HG03439 (cell line): ENCODE measurements around the gene WNT5B.
"Not testable (repeated sequence)": the region's sequence is repeated elsewhere in the genome, so short reads cannot be mapped to it uniquely, and the experiment has no call there.

Experiments
- ATAC-seq: cut with Tn5 transposase; IDR thresholded peaks from one replicate; pipeline ENCODE4 v1.9.1; 2021; ENCODE audit warnings: mild to moderate bottlenecking, moderate library complexity; ENCODE audit not compliant: unreplicated experiment

The WNT5B gene

GRCh38 chr12:1681493-1681807 is 52.4 kb downstream of the WNT5B start:
- no peak for ATAC-seq

GRCh38 chr12:1688086-1688710 is 59.2 kb downstream of the WNT5B start:
- no peak for ATAC-seq

- peak; percentile 92 for ATAC-seq
Observed at GRCh38 chr12:1690578-1691122, 61.6 kb downstream of the WNT5B start, which contains the start of gene ADIPOR2. Gene ADIPOR2 (plus strand): TSS chr12:1691070. CDS start chr12:1754344, 63,274 bp downstream.

GRCh38 chr12:1691123-1692007 is 62.3 kb downstream of the WNT5B start:
- peak; percentile 41 for ATAC-seq

DNA sequence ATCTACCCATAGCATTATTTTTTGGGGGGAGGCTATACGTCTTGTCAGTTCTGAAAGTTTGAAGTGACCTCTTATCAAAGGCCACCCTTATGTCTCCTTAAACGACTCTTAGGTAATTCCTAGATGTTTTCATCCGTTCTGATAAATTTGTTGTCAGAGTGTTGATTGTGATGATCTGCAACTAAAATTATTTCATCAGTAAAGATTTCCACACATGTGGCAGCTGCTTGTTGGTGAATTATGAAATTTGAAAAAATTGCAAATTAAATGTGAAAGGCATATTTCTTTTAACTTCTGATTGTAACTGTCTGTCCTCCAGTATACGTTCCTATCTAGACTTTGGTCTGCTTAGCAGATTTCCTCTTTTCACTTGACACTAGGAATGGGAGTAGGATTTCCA is 63.2 kb downstream of the WNT5B start:
- no peak for ATAC-seq

DNA sequence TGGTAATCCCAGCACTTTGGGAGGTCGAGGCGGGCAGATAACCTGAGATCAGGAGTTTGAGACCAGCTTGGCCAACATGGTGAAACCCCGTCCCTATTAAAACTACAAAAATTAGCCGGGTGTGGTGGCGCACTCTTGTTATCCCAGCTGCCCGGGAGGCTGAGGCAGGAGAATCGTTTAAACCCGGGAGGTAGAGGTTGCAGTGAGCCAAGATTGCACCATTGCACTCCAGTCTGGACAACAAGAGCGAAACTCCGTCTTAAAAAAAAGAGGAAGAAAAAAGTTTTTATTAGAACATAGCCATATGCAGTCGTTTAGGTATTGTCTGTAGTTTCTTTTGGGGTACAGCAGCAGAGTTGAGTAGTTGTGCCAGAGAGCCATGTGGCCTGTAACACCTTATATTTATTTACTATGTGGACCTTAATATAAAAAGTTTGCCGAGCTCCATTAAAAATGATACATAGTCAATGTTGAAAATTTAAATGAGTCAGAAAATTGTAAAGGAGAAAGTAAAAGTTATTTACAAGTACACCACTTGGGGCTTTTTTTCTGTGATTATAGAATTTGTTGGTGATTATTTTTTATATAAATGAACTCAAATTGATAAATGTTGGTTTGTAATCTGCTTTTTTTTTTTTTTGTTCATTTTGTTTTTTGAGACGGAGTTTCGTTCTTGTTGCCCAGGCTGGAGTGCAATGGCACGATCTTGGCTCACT is 64.0 kb downstream of the WNT5B start:
- no peak for ATAC-seq

GRCh38 chr12:1695097-1695496 is 66.1 kb downstream of the WNT5B start:
- ATAC-seq, result not testable (repeated sequence)

GRCh38 chr12:1695886-1696670 is 67.0 kb downstream of the WNT5B start:
- ATAC-seq, result no peak

GRCh38 chr12:1696800-1697199 is 67.8 kb downstream of the WNT5B start:
- ATAC-seq, result no peak
